Karpas-422 (cell line): ENCODE data around the gene RPS6KA5. TPM values are rescaled to one million over a fixed set of nuclear protein-coding genes. Genes with fewer than 3 reads are reported as not detected.

Experiments
- DNase-seq: peaks from one replicate; pipeline ENCODE4 v3.0.0-alpha.2; 2015
- H2AFZ ChIP-seq: fragments of 200-600 bp; sonication (generic); 2 replicates; pipeline ENCODE4 v1.6.1; 2014; ENCODE audit warnings: antibody characterized with exemption, low read length, mixed read lengths
- H3K27ac ChIP-seq: fragments of 200-600 bp; sonication (generic); 2 replicates; pipeline ENCODE4 v1.5.1; 2014; ENCODE audit warnings: mild to moderate bottlenecking, low read length, moderate library complexity
- H3K27me3 ChIP-seq: fragments of 200-600 bp; sonication (generic); 2 replicates; pipeline ENCODE4 v1.6.1; 2014; ENCODE audit warnings: low read length, mixed read lengths
- H3K36me3 ChIP-seq: fragments of 200-600 bp; sonication (generic); 2 replicates; pipeline ENCODE4 v1.6.1; 2014; ENCODE audit warnings: low read length, mixed read lengths; ENCODE audit not compliant: insufficient read depth
- H3K4me1 ChIP-seq: fragments of 200-600 bp; sonication (generic); 2 replicates; pipeline ENCODE4 v1.6.1; 2014; ENCODE audit warnings: mild to moderate bottlenecking, low read length, mixed read lengths
- H3K4me2 ChIP-seq: fragments of 200-600 bp; sonication (generic); 2 replicates; pipeline ENCODE4 v1.6.1; 2014; ENCODE audit warnings: low read length, low read depth, mild to moderate bottlenecking; ENCODE audit not compliant: poor library complexity, severe bottlenecking
- H3K4me3 ChIP-seq: fragments of 200-600 bp; sonication (generic); 2 replicates; pipeline ENCODE4 v1.5.1; 2014; ENCODE audit warnings: mild to moderate bottlenecking, antibody characterized with exemption, low read length, mixed read lengths
- H3K79me2 ChIP-seq: fragments of 200-600 bp; sonication (generic); 2 replicates; pipeline ENCODE4 v1.6.1; 2014; ENCODE audit warnings: mild to moderate bottlenecking, low read length, mixed read lengths
- H3K9ac ChIP-seq: fragments of 200-600 bp; sonication (generic); 2 replicates; pipeline ENCODE4 v1.6.0; 2014; ENCODE audit warnings: low read length
- H3K9me2 ChIP-seq: fragments of 200-600 bp; sonication (generic), shearing (Covaris generic); replicated peaks from 2 replicates; pipeline ENCODE4 v1.6.0; 2014; ENCODE audit warnings: mild to moderate bottlenecking, low read length, moderate library complexity; ENCODE audit not compliant: insufficient read depth
- H3K9me3 ChIP-seq: fragments of 300-700, 200-600 bp; sonication (generic); 2 replicates; pipeline ENCODE4 v1.6.1; 2014; ENCODE audit warnings: low read length, mixed read lengths
- H4K20me1 ChIP-seq: fragments of 200-600 bp; sonication (generic); 2 replicates; pipeline ENCODE4 v1.6.1; 2014; ENCODE audit warnings: mild to moderate bottlenecking, antibody characterized with exemption, low read length, low read depth; ENCODE audit not compliant: insufficient read depth
- total RNA-seq: library from RNA; depleted of rRNA; stranded (reverse); fragments of >200 nt; shearing (Covaris generic); gene quantifications from 2 replicates; pipeline ENCODE4 v1.2.3, GENCODE V29; 2014; ENCODE audit warnings: low replicate concordance

RPS6KA5 gene
- total RNA-seq, 1 experiment from 2014 or later, result 5.5 TPM

- DNase-seq, result no peak
- Histone ChIP-seq H3K9me2 (no peaks in the 10 kb centered on the region), H3K4me3 (no peak overlapping the region), H3K4me2 (no peak overlapping the region), H3K36me3 (no peaks in the 10 kb centered on the region), H3K9ac (no peak overlapping the region), H3K27ac (no peak overlapping the region), H3K27me3 (no peaks in the 10 kb centered on the region), H3K4me1 (no peaks in the 10 kb centered on the region), H2AFZ (no peak overlapping the region), H3K79me2 (no peaks in the 10 kb centered on the region), H4K20me1 (no peaks in the 10 kb centered on the region), H3K9me3 (no peaks in the 10 kb centered on the region)
These were observed 19.6 kb upstream of the RPS6KA5 start for GRCh38 chr14:91080071-91080470.

GRCh38 chr14:91078095-91078737 is 17.8 kb upstream of the RPS6KA5 start:
- no peak overlapping the region for H3K9ac ChIP-seq

GRCh38 chr14:91075553-91075952 is 15.1 kb upstream of the RPS6KA5 start:
- Histone ChIP-seq H3K9ac (no peak overlapping the region), H3K9me2 (no peaks in the 10 kb centered on the region), H3K27ac (no peak overlapping the region), H3K27me3 (no peaks in the 10 kb centered on the region), H3K9me3 (no peaks in the 10 kb centered on the region), H3K36me3 (no peaks in the 10 kb centered on the region), H3K4me2 (no peak overlapping the region), H2AFZ (no peak overlapping the region), H3K4me1 (no peaks in the 10 kb centered on the region), H3K4me3 (no peak overlapping the region), H3K79me2 (no peaks in the 10 kb centered on the region), H4K20me1 (no peaks in the 10 kb centered on the region)
- DNase-seq, result no peak

More at GRCh38 chr14:91078095-91078737, 17.8 kb upstream of the RPS6KA5 start:
- H3K36me3 ChIP-seq, result no peaks in the 10 kb centered on the region
- H2AFZ ChIP-seq, result no peak overlapping the region
- no peaks in the 10 kb centered on the region for H3K27me3 ChIP-seq
- no peak for DNase-seq
- H3K4me2 ChIP-seq, result no peak overlapping the region
- H3K79me2 ChIP-seq, result no peaks in the 10 kb centered on the region
- H3K4me1 ChIP-seq, result no peaks in the 10 kb centered on the region
- no peaks in the 10 kb centered on the region for H4K20me1 ChIP-seq
- no peak overlapping the region for H3K4me3 ChIP-seq
- H3K9me2 ChIP-seq, result no peaks in the 10 kb centered on the region
- no peak overlapping the region for H3K27ac ChIP-seq
- no peaks in the 10 kb centered on the region for H3K9me3 ChIP-seq

GRCh38 chr14:91070572-91070971 is 10.1 kb upstream of the RPS6KA5 start:
- H3K9me3 ChIP-seq, result no peaks in the 10 kb centered on the region
- no peaks in the 10 kb centered on the region for H4K20me1 ChIP-seq
- no peaks in the 10 kb centered on the region for H3K79me2 ChIP-seq
- H2AFZ ChIP-seq, result no peak overlapping the region
- H3K4me1 ChIP-seq, result no peaks in the 10 kb centered on the region
- H3K9ac ChIP-seq, result no peak overlapping the region
- no peak overlapping the region for H3K4me2 ChIP-seq
- H3K36me3 ChIP-seq, result no peaks in the 10 kb centered on the region
- no peaks in the 10 kb centered on the region for H3K9me2 ChIP-seq
- no peak for DNase-seq
- H3K27ac ChIP-seq, result no peak overlapping the region
- no peak overlapping the region for H3K4me3 ChIP-seq
- no peaks in the 10 kb centered on the region for H3K27me3 ChIP-seq

GRCh38 chr14:91068642-91069041 is 8.2 kb upstream of the RPS6KA5 start:
- Histone ChIP-seq H3K27ac (no peak overlapping the region), H3K4me1 (no peaks in the 10 kb centered on the region)
- no peak for DNase-seq

GRCh38 chr14:91067186-91067585 is 6.7 kb upstream of the RPS6KA5 start:
- Histone ChIP-seq H3K9ac (no peak overlapping the region), H4K20me1 (no peaks in the 10 kb centered on the region), H3K36me3 (no peaks in the 10 kb centered on the region), H3K9me3 (no peaks in the 10 kb centered on the region), H3K27ac (no peak overlapping the region), H3K4me2 (no peak overlapping the region), H3K4me3 (no peak overlapping the region), H3K27me3 (no peaks in the 10 kb centered on the region), H3K79me2 (no peaks in the 10 kb centered on the region), H2AFZ (no peak overlapping the region), H3K9me2 (0 out of 2 replicates have a peak, but pooled peaks cover 3% of the 10 kb centered on the region), H3K4me1 (peaks cover 9% of the 10 kb centered on the region)
- no peak for DNase-seq

More at GRCh38 chr14:91068642-91069041, 8.2 kb upstream of the RPS6KA5 start:
- Histone ChIP-seq H2AFZ (no peak overlapping the region), H3K4me3 (no peak overlapping the region), H3K9ac (no peak overlapping the region), H3K4me2 (no peak overlapping the region), H3K79me2 (no peaks in the 10 kb centered on the region), H4K20me1 (no peaks in the 10 kb centered on the region), H3K9me2 (0 out of 2 replicates have a peak, but pooled peaks cover 2% of the 10 kb centered on the region), H3K36me3 (no peaks in the 10 kb centered on the region), H3K27me3 (no peaks in the 10 kb centered on the region), H3K9me3 (no peaks in the 10 kb centered on the region)

GRCh38 chr14:91065266-91065665 is 4.8 kb upstream of the RPS6KA5 start:
- Histone ChIP-seq H4K20me1 (no peaks in the 10 kb centered on the region), H3K9me3 (no peaks in the 10 kb centered on the region), H3K4me1 (peaks cover 20% of the 10 kb centered on the region), H2AFZ (no peak overlapping the region), H3K27me3 (no peaks in the 10 kb centered on the region), H3K79me2 (no peaks in the 10 kb centered on the region), H3K9ac (no peak overlapping the region), H3K4me3 (no peak overlapping the region), H3K4me2 (no peak overlapping the region), H3K36me3 (no peaks in the 10 kb centered on the region), H3K9me2 (0 out of 2 replicates have a peak, but pooled peaks cover 3% of the 10 kb centered on the region), H3K27ac (no peak overlapping the region)
- DNase-seq, result no peak

- DNase-seq, result peak; percentile 88
- Histone ChIP-seq H3K27me3 (no peaks in the 10 kb centered on the region), H3K4me2 (no peak overlapping the region), H3K9me3 (no peaks in the 10 kb centered on the region), H3K79me2 (no peaks in the 10 kb centered on the region), H3K4me1 (peaks cover 31% of the 10 kb centered on the region), H3K9ac (no peak overlapping the region), H3K4me3 (no peak overlapping the region), H3K27ac (no peak overlapping the region), H2AFZ (peak overlapping the region; percentile 83), H3K36me3 (no peaks in the 10 kb centered on the region), H4K20me1 (peaks cover 7% of the 10 kb centered on the region; the same call in 1 of the 2 replicates), H3K9me2 (0 out of 2 replicates have a peak, but pooled peaks cover 3% of the 10 kb centered on the region)
These were observed 2.7 kb upstream of the RPS6KA5 start for GRCh38 chr14:91063119-91063518.
